Measurements from ENCODE around the gene PHLPP1.

Gene PHLPP1

GRCh38 chr18:62784338-62784965 is 69.1 kb downstream of the PHLPP1 start:
- no peaks in the 10 kb centered on the region for H3K36me3 ChIP-seq (ENCODE audit: control insufficient read depth in 1 of 2, insufficient read depth in 2 of 2, low read length in 2 of 2)
- H3K9ac ChIP-seq (ENCODE audit: low read depth in 1 of 2, low read length in 2 of 2), result no peak overlapping the region
- no peaks in the 10 kb centered on the region for H3K9me3 ChIP-seq (ENCODE audit: control insufficient read depth in 1 of 2, low read length in 2 of 2)
- H3K27me3 ChIP-seq (ENCODE audit: control insufficient read depth in 1 of 2, insufficient read depth in 2 of 2, low read length in 2 of 2), result no peaks in the 10 kb centered on the region
- no peak overlapping the region for H3K4me3 ChIP-seq (ENCODE audit: low read depth in 1 of 2, low read length in 2 of 2)
- H3K27ac ChIP-seq (ENCODE audit: low read depth, low read length), result no peak overlapping the region
- peaks cover 0 to 8% of the 10 kb centered on the region in 2 donors for H3K4me1 ChIP-seq (ENCODE audit: control insufficient read depth in 1 of 2, insufficient read depth in 2 of 2, low read length in 2 of 2)

GRCh38 chr18:62784966-62785413 is 69.6 kb downstream of the PHLPP1 start:
- Histone ChIP-seq H3K9ac (ENCODE audit: low read depth in 1 of 2, low read length in 2 of 2) (no peak overlapping the region), H3K4me1 (ENCODE audit: control insufficient read depth in 1 of 2, insufficient read depth in 2 of 2, low read length in 2 of 2) (peaks cover 0 to 8% of the 10 kb centered on the region in 2 donors), H3K27ac (ENCODE audit: low read depth, low read length) (no peak overlapping the region), H3K27me3 (ENCODE audit: control insufficient read depth in 1 of 2, insufficient read depth in 2 of 2, low read length in 2 of 2) (no peaks in the 10 kb centered on the region), H3K9me3 (ENCODE audit: control insufficient read depth in 1 of 2, low read length in 2 of 2) (no peaks in the 10 kb centered on the region), H3K4me3 (ENCODE audit: low read depth in 1 of 2, low read length in 2 of 2) (no peak overlapping the region), H3K36me3 (ENCODE audit: control insufficient read depth in 1 of 2, insufficient read depth in 2 of 2, low read length in 2 of 2) (no peaks in the 10 kb centered on the region)

GRCh38 chr18:62786689-62787088 is 71.3 kb downstream of the PHLPP1 start:
- H3K27ac ChIP-seq (ENCODE audit: low read depth, low read length), result no peak overlapping the region
- H3K9ac ChIP-seq (ENCODE audit: low read depth in 1 of 2, low read length in 2 of 2), result no peak overlapping the region
- H3K27me3 ChIP-seq (ENCODE audit: control insufficient read depth in 1 of 2, insufficient read depth in 2 of 2, low read length in 2 of 2), result no peaks in the 10 kb centered on the region
- H3K9me3 ChIP-seq (ENCODE audit: control insufficient read depth in 1 of 2, low read length in 2 of 2), result no peaks in the 10 kb centered on the region
- no peaks in the 10 kb centered on the region for H3K36me3 ChIP-seq (ENCODE audit: control insufficient read depth in 1 of 2, insufficient read depth in 2 of 2, low read length in 2 of 2)
- H3K4me1 ChIP-seq (ENCODE audit: control insufficient read depth in 1 of 2, insufficient read depth in 2 of 2, low read length in 2 of 2), result peaks cover 0 to 8% of the 10 kb centered on the region in 2 donors
- no peak overlapping the region for H3K4me3 ChIP-seq (ENCODE audit: low read depth in 1 of 2, low read length in 2 of 2)

GRCh38 chr18:62788111-62788510 is 72.8 kb downstream of the PHLPP1 start:
- Histone ChIP-seq H3K4me3 (ENCODE audit: low read depth in 1 of 2, low read length in 2 of 2) (no peak overlapping the region), H3K4me1 (ENCODE audit: control insufficient read depth in 1 of 2, insufficient read depth in 2 of 2, low read length in 2 of 2) (peaks cover 0 to 8% of the 10 kb centered on the region in 2 donors), H3K9me3 (ENCODE audit: control insufficient read depth in 1 of 2, low read length in 2 of 2) (no peaks in the 10 kb centered on the region), H3K36me3 (ENCODE audit: control insufficient read depth in 1 of 2, insufficient read depth in 2 of 2, low read length in 2 of 2) (no peaks in the 10 kb centered on the region), H3K9ac (ENCODE audit: low read depth in 1 of 2, low read length in 2 of 2) (no peak overlapping the region), H3K27ac (ENCODE audit: low read depth, low read length) (no peak overlapping the region), H3K27me3 (ENCODE audit: control insufficient read depth in 1 of 2, insufficient read depth in 2 of 2, low read length in 2 of 2) (no peaks in the 10 kb centered on the region)

GRCh38 chr18:62788876-62789275 is 73.5 kb downstream of the PHLPP1 start:
- H3K4me3 ChIP-seq (ENCODE audit: low read depth in 1 of 2, low read length in 2 of 2), result no peak overlapping the region
- H3K9ac ChIP-seq (ENCODE audit: low read depth in 1 of 2, low read length in 2 of 2), result no peak overlapping the region
- no peak overlapping the region for H3K27ac ChIP-seq (ENCODE audit: low read depth, low read length)
- H3K27me3 ChIP-seq (ENCODE audit: control insufficient read depth in 1 of 2, insufficient read depth in 2 of 2, low read length in 2 of 2), result no peaks in the 10 kb centered on the region
- H3K4me1 ChIP-seq (ENCODE audit: control insufficient read depth in 1 of 2, insufficient read depth in 2 of 2, low read length in 2 of 2), result peaks cover 0 to 8% of the 10 kb centered on the region in 2 donors
- H3K9me3 ChIP-seq (ENCODE audit: control insufficient read depth in 1 of 2, low read length in 2 of 2), result no peaks in the 10 kb centered on the region
- no peaks in the 10 kb centered on the region for H3K36me3 ChIP-seq (ENCODE audit: control insufficient read depth in 1 of 2, insufficient read depth in 2 of 2, low read length in 2 of 2)

- no peaks in the 10 kb centered on the region for H3K9me3 ChIP-seq (ENCODE audit: control insufficient read depth in 1 of 2, low read length in 2 of 2)
- H3K4me3 ChIP-seq (ENCODE audit: low read depth in 1 of 2, low read length in 2 of 2), result no peak overlapping the region
- H3K27ac ChIP-seq (ENCODE audit: low read depth, low read length), result no peak overlapping the region
- H3K4me1 ChIP-seq (ENCODE audit: control insufficient read depth in 1 of 2, insufficient read depth in 2 of 2, low read length in 2 of 2), result peaks cover 0 to 11% of the 10 kb centered on the region in 2 donors
- no peaks in the 10 kb centered on the region for H3K27me3 ChIP-seq (ENCODE audit: control insufficient read depth in 1 of 2, insufficient read depth in 2 of 2, low read length in 2 of 2)
- no peaks in the 10 kb centered on the region for H3K36me3 ChIP-seq (ENCODE audit: control insufficient read depth in 1 of 2, insufficient read depth in 2 of 2, low read length in 2 of 2)
- no peak overlapping the region for H3K9ac ChIP-seq (ENCODE audit: low read depth in 1 of 2, low read length in 2 of 2)
These were observed 75.8 kb downstream of the PHLPP1 start for GRCh38 chr18:62790871-62791772.

- H3K9me3 ChIP-seq (ENCODE audit: control insufficient read depth in 1 of 2, low read length in 2 of 2), result no peaks in the 10 kb centered on the region
- H3K27me3 ChIP-seq (ENCODE audit: control insufficient read depth in 1 of 2, insufficient read depth in 2 of 2, low read length in 2 of 2), result no peaks in the 10 kb centered on the region
- H3K4me1 ChIP-seq (ENCODE audit: control insufficient read depth in 1 of 2, insufficient read depth in 2 of 2, low read length in 2 of 2), result peaks cover 0 to 15% of the 10 kb centered on the region in 2 donors
- H3K4me3 ChIP-seq (ENCODE audit: low read depth in 1 of 2, low read length in 2 of 2), result no peak overlapping the region
- H3K9ac ChIP-seq (ENCODE audit: low read depth in 1 of 2, low read length in 2 of 2), result no peak overlapping the region
- H3K27ac ChIP-seq (ENCODE audit: low read depth, low read length), result no peak overlapping the region
- no peaks in the 10 kb centered on the region for H3K36me3 ChIP-seq (ENCODE audit: control insufficient read depth in 1 of 2, insufficient read depth in 2 of 2, low read length in 2 of 2)
These were observed 76.7 kb downstream of the PHLPP1 start for GRCh38 chr18:62792016-62792415.

- Histone ChIP-seq H3K4me1 (ENCODE audit: control insufficient read depth in 1 of 2, insufficient read depth in 2 of 2, low read length in 2 of 2) (peaks cover 0 to 11% of the 10 kb centered on the region in 2 donors), H3K9ac (ENCODE audit: low read depth in 1 of 2, low read length in 2 of 2) (no peak overlapping the region), H3K27me3 (ENCODE audit: control insufficient read depth in 1 of 2, insufficient read depth in 2 of 2, low read length in 2 of 2) (no peaks in the 10 kb centered on the region), H3K27ac (ENCODE audit: low read depth, low read length) (no peak overlapping the region), H3K36me3 (ENCODE audit: control insufficient read depth in 1 of 2, insufficient read depth in 2 of 2, low read length in 2 of 2) (no peaks in the 10 kb centered on the region), H3K9me3 (ENCODE audit: control insufficient read depth in 1 of 2, low read length in 2 of 2) (no peaks in the 10 kb centered on the region), H3K4me3 (ENCODE audit: low read depth in 1 of 2, low read length in 2 of 2) (no peak overlapping the region)
These were observed 80.5 kb downstream of the PHLPP1 start for GRCh38 chr18:62795813-62796212.

GRCh38 chr18:62796216-62796621 is 80.9 kb downstream of the PHLPP1 start:
- Histone ChIP-seq H3K9me3 (ENCODE audit: control insufficient read depth in 1 of 2, low read length in 2 of 2) (no peaks in the 10 kb centered on the region), H3K4me3 (ENCODE audit: low read depth in 1 of 2, low read length in 2 of 2) (no peak overlapping the region), H3K9ac (ENCODE audit: low read depth in 1 of 2, low read length in 2 of 2) (no peak overlapping the region), H3K27ac (ENCODE audit: low read depth, low read length) (no peak overlapping the region), H3K27me3 (ENCODE audit: control insufficient read depth in 1 of 2, insufficient read depth in 2 of 2, low read length in 2 of 2) (no peaks in the 10 kb centered on the region), H3K4me1 (ENCODE audit: control insufficient read depth in 1 of 2, insufficient read depth in 2 of 2, low read length in 2 of 2) (peaks cover 0 to 11% of the 10 kb centered on the region in 2 donors), H3K36me3 (ENCODE audit: control insufficient read depth in 1 of 2, insufficient read depth in 2 of 2, low read length in 2 of 2) (no peaks in the 10 kb centered on the region)

- H3K9me3 ChIP-seq (ENCODE audit: control insufficient read depth in 1 of 2, low read length in 2 of 2), result no peaks in the 10 kb centered on the region
- H3K4me1 ChIP-seq (ENCODE audit: control insufficient read depth in 1 of 2, insufficient read depth in 2 of 2, low read length in 2 of 2), result peaks cover 0 to 11% of the 10 kb centered on the region in 2 donors
- H3K9ac ChIP-seq (ENCODE audit: low read depth in 1 of 2, low read length in 2 of 2), result no peak overlapping the region
- H3K36me3 ChIP-seq (ENCODE audit: control insufficient read depth in 1 of 2, insufficient read depth in 2 of 2, low read length in 2 of 2), result no peaks in the 10 kb centered on the region
- H3K4me3 ChIP-seq (ENCODE audit: low read depth in 1 of 2, low read length in 2 of 2), result no peak overlapping the region
- no peaks in the 10 kb centered on the region for H3K27me3 ChIP-seq (ENCODE audit: control insufficient read depth in 1 of 2, insufficient read depth in 2 of 2, low read length in 2 of 2)
- no peak overlapping the region for H3K27ac ChIP-seq (ENCODE audit: low read depth, low read length)
These were observed 82.0 kb downstream of the PHLPP1 start for GRCh38 chr18:62797329-62797728.

Data from duodenal mucosa (tissue), 2 donors.